ENCODE results near the gene MAP7.

MAP7 gene

DNA sequence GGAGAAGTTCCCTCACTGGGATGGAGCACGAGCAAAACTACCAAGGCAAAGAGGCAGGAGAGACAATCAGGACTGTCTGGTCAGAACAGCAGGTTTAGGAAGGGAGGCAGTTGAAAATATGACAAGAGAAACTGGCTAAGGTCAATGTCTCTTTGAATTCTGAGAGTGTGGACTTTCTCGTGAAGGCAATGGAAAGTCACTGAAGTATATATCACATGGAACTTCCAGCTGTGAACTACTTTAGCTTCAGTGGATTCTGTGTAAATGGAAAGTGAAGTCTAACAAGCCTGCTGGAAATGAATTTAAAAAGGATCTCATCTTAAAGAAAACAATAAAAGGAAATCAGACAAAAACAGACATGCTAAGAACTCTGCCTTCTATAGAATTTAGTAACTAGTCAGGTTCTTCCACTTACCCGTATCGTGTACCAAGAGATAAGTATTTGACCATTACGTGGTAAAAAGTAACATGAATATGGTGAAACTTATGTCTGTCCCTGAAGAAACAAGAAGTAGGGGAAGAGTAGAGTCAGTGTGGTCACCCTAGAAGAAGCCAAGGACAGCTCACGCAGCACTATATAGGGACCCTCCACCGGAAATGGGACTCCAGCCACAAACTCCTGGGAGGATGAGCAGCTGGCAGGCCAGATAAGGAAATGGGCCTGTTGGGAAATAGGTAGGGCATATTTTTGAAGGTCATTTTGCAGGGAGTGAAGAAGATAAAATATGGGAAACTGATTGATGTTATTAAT lies 123.4 kb downstream of the MAP7 start:
- Histone ChIP-seq H3K4me1 (ENCODE audit: control insufficient read depth, insufficient read depth, low read length) (peaks cover 15% of the 10 kb centered on the region), H3K4me3 (ENCODE audit: low read depth, low read length) (no peak overlapping the region), H3K27me3 (ENCODE audit: control insufficient read depth, insufficient read depth, low read length) (no peaks in the 10 kb centered on the region), H3K36me3 (ENCODE audit: control insufficient read depth, insufficient read depth, low read length) (no peaks in the 10 kb centered on the region), H3K9me3 (ENCODE audit: control insufficient read depth, insufficient read depth, low read length) (no peaks in the 10 kb centered on the region), H3K9ac (ENCODE audit: low read depth, low read length) (no peak overlapping the region)

DNA sequence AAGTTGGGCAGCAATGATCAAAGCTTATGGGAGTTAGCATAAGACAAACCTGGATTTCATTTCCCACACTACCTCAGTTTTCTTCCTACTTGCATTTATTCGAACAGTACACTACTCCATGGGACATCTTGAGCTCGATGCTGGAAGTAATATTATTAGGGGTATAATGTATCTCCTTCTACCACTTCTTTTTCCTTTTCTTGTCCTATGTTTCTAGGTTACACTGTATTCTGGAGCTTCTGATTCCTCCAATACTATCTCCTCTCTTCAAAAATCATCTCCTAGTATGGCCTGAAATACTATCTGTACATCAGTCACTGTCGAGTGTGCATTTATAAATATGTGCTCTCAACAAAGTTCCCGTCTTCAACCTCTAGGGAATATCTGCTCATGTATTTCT lies 124.4 kb downstream of the MAP7 start:
- Histone ChIP-seq H3K9ac (ENCODE audit: low read depth, low read length) (no peak overlapping the region), H3K4me3 (ENCODE audit: low read depth, low read length) (no peak overlapping the region), H3K27me3 (ENCODE audit: control insufficient read depth, insufficient read depth, low read length) (no peaks in the 10 kb centered on the region), H3K4me1 (ENCODE audit: control insufficient read depth, insufficient read depth, low read length) (peaks cover 15% of the 10 kb centered on the region), H3K36me3 (ENCODE audit: control insufficient read depth, insufficient read depth, low read length) (peaks cover 3% of the 10 kb centered on the region), H3K9me3 (ENCODE audit: control insufficient read depth, insufficient read depth, low read length) (no peaks in the 10 kb centered on the region)

DNA sequence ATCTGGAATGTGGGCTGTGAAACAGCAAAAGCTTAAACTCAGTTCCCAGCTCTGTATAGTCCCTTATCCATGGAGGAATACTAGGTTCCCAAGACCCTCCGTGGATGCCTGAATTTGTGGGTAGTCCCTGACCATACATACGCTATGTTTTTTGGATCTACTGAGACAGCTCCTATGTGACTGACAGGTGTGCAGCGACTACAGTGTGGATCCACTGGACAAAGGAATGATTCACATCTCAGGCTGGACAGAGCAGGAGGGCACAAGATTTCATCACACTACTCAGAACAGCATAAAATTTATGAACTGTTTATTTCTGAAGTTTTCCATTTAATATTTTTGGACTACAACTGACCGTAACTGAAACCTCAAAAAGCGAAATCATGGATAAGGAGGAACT lies 125.3 kb downstream of the MAP7 start:
- no peak overlapping the region for H3K4me3 ChIP-seq (ENCODE audit: low read depth, low read length)
- H3K9me3 ChIP-seq (ENCODE audit: control insufficient read depth, insufficient read depth, low read length), result no peaks in the 10 kb centered on the region
- H3K9ac ChIP-seq (ENCODE audit: low read depth, low read length), result no peak overlapping the region
- peaks cover 3% of the 10 kb centered on the region for H3K36me3 ChIP-seq (ENCODE audit: control insufficient read depth, insufficient read depth, low read length)
- peaks cover 12% of the 10 kb centered on the region for H3K4me1 ChIP-seq (ENCODE audit: control insufficient read depth, insufficient read depth, low read length)
- no peaks in the 10 kb centered on the region for H3K27me3 ChIP-seq (ENCODE audit: control insufficient read depth, insufficient read depth, low read length)

DNA sequence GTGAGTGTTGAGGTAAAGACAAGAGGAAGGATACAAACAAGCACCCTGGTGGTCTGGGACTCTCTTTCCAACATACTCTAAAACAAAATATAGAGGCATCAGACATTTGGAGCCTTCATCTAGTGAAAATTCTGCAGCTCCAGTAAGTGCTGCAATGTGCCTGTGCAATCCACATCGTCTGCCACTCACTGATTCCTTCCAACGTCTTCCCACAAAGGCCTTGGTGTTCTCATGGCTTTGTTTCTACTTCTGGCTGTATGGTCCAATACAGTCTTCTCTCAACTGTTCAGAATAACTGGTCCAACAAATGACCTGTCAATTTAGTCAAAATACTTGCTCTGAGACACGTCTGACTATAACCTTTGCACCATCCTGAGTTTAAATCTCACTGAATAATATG lies 125.8 kb downstream of the MAP7 start:
- H3K9ac ChIP-seq (ENCODE audit: low read depth, low read length), result no peak overlapping the region
- H3K4me1 ChIP-seq (ENCODE audit: control insufficient read depth, insufficient read depth, low read length), result peaks cover 8% of the 10 kb centered on the region
- H3K27me3 ChIP-seq (ENCODE audit: control insufficient read depth, insufficient read depth, low read length), result no peaks in the 10 kb centered on the region
- no peaks in the 10 kb centered on the region for H3K9me3 ChIP-seq (ENCODE audit: control insufficient read depth, insufficient read depth, low read length)
- H3K36me3 ChIP-seq (ENCODE audit: control insufficient read depth, insufficient read depth, low read length), result peaks cover 3% of the 10 kb centered on the region
- H3K4me3 ChIP-seq (ENCODE audit: low read depth, low read length), result no peak overlapping the region

DNA sequence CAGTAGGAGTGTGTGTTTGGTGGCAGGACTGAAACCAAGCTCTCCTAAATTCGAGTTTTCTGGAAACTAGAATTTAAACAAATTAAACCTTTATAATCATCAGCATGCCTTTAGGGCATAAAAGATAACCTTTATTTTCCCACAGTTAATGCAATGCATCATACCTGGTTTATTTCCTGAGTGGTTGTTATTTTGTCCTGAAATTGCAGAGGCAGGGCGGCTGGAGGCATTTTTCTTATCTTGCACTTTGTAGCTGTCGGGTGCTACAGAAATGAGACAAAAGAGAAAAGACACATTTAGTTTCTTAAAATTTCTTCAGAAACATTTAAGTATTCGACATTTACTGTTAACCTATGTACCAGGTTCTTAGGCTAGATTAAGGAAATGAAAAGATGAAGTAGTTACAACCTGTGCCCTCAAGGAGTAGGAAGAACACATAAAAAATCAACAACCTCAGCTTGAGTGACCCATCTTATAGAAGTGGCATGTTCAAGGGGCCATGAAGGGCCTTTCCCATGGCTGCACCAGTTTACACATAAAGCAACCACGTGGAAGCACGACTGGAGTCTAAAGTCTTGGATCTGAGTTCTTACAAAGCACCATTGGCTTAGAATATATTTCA lies 128.6 kb downstream of the MAP7 start:
- no peak overlapping the region for H3K4me3 ChIP-seq (ENCODE audit: low read depth, low read length)
- H3K36me3 ChIP-seq (ENCODE audit: control insufficient read depth, insufficient read depth, low read length), result peaks cover 3% of the 10 kb centered on the region
- H3K27me3 ChIP-seq (ENCODE audit: control insufficient read depth, insufficient read depth, low read length), result no peaks in the 10 kb centered on the region
- H3K4me1 ChIP-seq (ENCODE audit: control insufficient read depth, insufficient read depth, low read length), result peaks cover 4% of the 10 kb centered on the region
- H3K9me3 ChIP-seq (ENCODE audit: control insufficient read depth, insufficient read depth, low read length), result no peaks in the 10 kb centered on the region
- no peak overlapping the region for H3K9ac ChIP-seq (ENCODE audit: low read depth, low read length)

DNA sequence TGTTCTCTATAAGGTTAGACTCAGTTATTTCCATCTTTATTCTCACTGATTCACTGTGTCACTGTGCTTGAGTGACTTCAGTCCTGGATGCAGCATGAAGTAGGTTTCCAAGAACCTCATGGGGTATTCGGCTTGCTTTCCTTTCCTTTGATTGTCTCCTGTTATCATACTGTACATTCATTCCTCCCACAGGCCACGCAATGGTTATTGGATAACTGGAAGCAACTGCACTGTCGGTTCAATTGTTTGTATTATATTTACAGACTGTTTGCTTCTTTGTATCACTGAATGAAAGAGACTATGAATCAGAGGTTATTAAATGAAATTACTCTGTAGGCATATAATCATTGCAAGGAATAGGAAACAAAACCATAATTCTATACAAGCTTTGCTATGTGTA lies 129.4 kb downstream of the MAP7 start:
- peaks cover 3% of the 10 kb centered on the region for H3K36me3 ChIP-seq (ENCODE audit: control insufficient read depth, insufficient read depth, low read length)
- no peak overlapping the region for H3K9ac ChIP-seq (ENCODE audit: low read depth, low read length)
- no peak overlapping the region for H3K4me3 ChIP-seq (ENCODE audit: low read depth, low read length)
- H3K4me1 ChIP-seq (ENCODE audit: control insufficient read depth, insufficient read depth, low read length), result peaks cover 4% of the 10 kb centered on the region
- no peaks in the 10 kb centered on the region for H3K27me3 ChIP-seq (ENCODE audit: control insufficient read depth, insufficient read depth, low read length)
- H3K9me3 ChIP-seq (ENCODE audit: control insufficient read depth, insufficient read depth, low read length), result no peaks in the 10 kb centered on the region

DNA sequence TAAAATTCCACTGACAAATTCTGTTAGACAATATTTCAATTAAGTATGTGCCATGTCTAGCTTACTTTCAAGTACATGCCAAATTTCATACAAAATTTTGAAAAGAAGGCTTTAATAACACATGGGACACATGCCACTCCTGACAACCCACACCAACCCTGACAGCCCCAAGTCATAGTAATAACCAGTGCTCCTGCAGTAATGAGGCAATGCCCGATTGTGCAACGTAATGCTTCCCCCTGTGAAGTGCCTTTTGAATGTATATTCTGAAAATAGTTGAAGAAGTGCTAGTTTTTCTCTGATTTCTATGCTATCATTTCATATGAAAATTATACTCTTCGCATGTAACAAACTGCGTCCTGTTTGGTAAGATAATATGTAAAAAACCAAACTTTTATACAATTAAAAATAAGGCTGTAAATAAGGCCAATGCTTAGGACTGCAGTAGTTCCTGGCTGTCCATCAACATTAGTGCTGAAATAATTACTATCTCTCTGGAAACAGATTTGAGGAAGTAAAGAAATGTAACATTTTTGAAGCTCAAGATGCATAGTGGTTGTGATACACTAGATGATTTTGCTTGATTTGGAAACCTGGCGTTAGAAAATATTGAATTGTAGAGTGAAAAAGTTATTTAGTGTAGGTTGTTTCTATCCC lies 134.7 kb downstream of the MAP7 start:
- no peaks in the 10 kb centered on the region for H3K9me3 ChIP-seq (ENCODE audit: control insufficient read depth, insufficient read depth, low read length)
- H3K27me3 ChIP-seq (ENCODE audit: control insufficient read depth, insufficient read depth, low read length), result no peaks in the 10 kb centered on the region
- H3K36me3 ChIP-seq (ENCODE audit: control insufficient read depth, insufficient read depth, low read length), result no peaks in the 10 kb centered on the region

DNA sequence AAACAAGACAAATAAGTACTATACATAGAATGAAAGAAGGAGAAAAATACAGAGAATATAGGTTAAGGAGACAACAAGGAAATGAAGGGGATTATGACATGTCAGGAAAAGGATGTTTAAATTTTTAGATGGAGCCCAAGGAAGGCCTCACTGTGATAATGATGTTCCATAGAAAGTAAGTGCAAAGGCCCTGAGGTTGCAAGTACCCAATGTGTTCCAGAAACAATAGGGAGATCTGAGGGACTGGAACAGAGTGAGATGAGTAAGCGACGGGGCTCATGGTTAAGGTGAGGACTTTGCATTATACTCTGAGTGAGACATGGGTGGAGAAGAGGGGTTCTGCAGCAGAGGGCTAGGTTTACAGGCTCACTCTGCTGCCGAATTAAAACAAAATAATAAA lies 137.8 kb downstream of the MAP7 start:
- H3K4me1 ChIP-seq (ENCODE audit: control insufficient read depth, insufficient read depth, low read length), result no peaks in the 10 kb centered on the region
- H3K36me3 ChIP-seq (ENCODE audit: control insufficient read depth, insufficient read depth, low read length), result no peaks in the 10 kb centered on the region
- H3K9me3 ChIP-seq (ENCODE audit: control insufficient read depth, insufficient read depth, low read length), result no peaks in the 10 kb centered on the region
- no peaks in the 10 kb centered on the region for H3K27me3 ChIP-seq (ENCODE audit: control insufficient read depth, insufficient read depth, low read length)
- no peak overlapping the region for H3K4me3 ChIP-seq (ENCODE audit: low read depth, low read length)
- H3K9ac ChIP-seq (ENCODE audit: low read depth, low read length), result no peak overlapping the region

More for the DNA sequence above, 134.7 kb downstream of the MAP7 start:
- H3K4me1 ChIP-seq (ENCODE audit: control insufficient read depth, insufficient read depth, low read length), result no peaks in the 10 kb centered on the region
- no peak overlapping the region for H3K4me3 ChIP-seq (ENCODE audit: low read depth, low read length)
- H3K9ac ChIP-seq (ENCODE audit: low read depth, low read length), result no peak overlapping the region

DNA sequence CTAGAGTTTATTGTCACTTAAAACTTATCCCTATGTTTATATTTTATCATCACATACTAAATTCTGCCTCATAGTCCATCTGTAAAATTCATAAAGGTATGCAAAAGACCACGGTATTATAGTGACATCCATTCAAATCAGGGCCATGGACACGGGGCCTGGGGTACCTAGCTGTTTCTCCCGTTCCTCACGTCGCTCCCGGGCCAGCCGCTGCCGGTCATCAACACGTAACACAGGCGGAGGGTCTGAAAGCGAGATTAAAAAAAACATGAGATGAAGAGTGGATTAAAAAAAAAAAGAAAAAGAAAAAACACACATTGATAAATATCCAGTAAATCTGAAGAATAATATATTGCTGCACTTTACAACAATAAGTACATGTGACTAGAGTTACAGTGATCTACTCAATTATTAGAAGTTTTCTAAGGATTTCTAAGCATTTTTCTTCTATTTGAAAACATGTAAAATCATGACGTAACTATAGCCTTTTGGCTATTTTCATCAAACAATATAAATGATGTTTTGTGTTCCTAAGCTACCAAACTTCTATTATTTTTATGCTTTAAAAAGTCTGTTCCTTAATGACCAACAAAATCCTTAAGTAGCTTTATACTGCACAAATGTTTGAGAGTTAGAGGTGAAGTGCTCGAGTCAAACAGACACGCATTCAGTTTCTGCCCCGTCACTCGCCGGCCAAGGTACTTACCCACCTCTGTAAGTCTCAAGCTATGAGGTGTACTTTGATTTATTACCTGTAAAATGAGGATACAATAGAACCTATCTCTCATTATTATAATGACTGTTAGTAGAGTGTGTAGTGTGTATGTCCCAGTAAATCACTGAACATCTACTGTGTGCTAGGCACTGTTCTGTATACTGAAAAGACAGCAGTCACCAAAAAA lies 138.5 kb downstream of the MAP7 start:
- Histone ChIP-seq H3K4me1 (ENCODE audit: control insufficient read depth, insufficient read depth, low read length) (no peaks in the 10 kb centered on the region), H3K4me3 (ENCODE audit: low read depth, low read length) (no peak overlapping the region), H3K9me3 (ENCODE audit: control insufficient read depth, insufficient read depth, low read length) (no peaks in the 10 kb centered on the region), H3K9ac (ENCODE audit: low read depth, low read length) (no peak overlapping the region), H3K27me3 (ENCODE audit: control insufficient read depth, insufficient read depth, low read length) (no peaks in the 10 kb centered on the region), H3K36me3 (ENCODE audit: control insufficient read depth, insufficient read depth, low read length) (no peaks in the 10 kb centered on the region)

DNA sequence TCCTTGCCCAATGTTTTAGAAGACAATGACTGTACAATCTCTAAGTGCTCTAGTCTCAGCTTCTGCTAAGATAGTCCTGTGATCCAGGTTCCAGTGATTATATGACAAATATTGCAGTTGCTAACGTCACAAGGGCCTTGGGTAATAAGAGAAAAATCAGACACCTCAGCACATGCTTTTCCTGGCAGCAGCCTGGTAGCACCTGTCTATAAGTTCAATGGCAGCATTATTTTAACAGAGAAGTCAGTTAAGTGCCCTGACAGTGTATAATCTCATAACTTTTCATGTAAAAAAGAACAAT lies 139.2 kb downstream of the MAP7 start:
- no peaks in the 10 kb centered on the region for H3K4me1 ChIP-seq (ENCODE audit: control insufficient read depth, insufficient read depth, low read length)
- H3K9me3 ChIP-seq (ENCODE audit: control insufficient read depth, insufficient read depth, low read length), result no peaks in the 10 kb centered on the region
- H3K36me3 ChIP-seq (ENCODE audit: control insufficient read depth, insufficient read depth, low read length), result no peaks in the 10 kb centered on the region
- H3K9ac ChIP-seq (ENCODE audit: low read depth, low read length), result no peak overlapping the region
- no peaks in the 10 kb centered on the region for H3K27me3 ChIP-seq (ENCODE audit: control insufficient read depth, insufficient read depth, low read length)
- H3K4me3 ChIP-seq (ENCODE audit: low read depth, low read length), result no peak overlapping the region

DNA sequence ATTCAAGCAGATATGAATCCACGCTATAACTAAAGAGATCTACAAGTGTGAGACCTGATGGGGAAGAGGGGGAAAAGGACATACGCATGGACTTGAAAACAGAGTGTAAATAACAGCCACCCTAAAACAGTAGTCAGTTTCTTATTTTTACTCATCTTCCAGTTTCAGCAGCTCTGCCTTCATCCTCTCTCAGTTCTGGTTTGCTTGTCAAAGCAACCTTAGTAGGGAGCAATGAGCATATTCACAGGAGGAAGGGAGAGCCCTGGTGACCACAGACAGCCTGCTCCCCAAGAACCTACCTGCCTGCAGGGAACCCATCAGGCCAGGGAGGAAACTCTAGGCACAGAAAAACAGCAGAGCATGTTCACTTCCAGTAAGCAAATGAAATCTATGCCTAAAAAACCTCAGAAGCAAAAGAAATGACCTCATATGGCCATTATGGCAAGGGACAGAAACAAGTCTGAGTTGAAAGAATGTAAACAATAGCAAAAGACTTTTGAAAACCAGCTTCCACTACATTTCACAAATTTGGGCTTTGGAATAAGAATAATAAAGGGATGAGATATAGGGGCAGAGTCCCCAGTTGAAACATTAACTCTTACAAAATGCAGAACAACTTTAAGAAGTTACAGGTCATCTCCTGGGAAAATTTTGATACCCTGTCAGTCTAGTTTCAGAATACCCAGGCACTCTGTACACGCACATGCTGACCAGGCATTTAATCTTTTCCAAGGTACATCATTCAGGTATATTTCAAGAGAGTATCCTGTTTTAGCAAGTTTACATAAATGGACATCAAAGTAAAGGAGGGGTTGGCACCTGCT lies 139.8 kb downstream of the MAP7 start:
- no peaks in the 10 kb centered on the region for H3K9me3 ChIP-seq (ENCODE audit: control insufficient read depth, insufficient read depth, low read length)
- no peak overlapping the region for H3K4me3 ChIP-seq (ENCODE audit: low read depth, low read length)
- no peaks in the 10 kb centered on the region for H3K27me3 ChIP-seq (ENCODE audit: control insufficient read depth, insufficient read depth, low read length)
- no peaks in the 10 kb centered on the region for H3K4me1 ChIP-seq (ENCODE audit: control insufficient read depth, insufficient read depth, low read length)
- no peak overlapping the region for H3K9ac ChIP-seq (ENCODE audit: low read depth, low read length)
- H3K36me3 ChIP-seq (ENCODE audit: control insufficient read depth, insufficient read depth, low read length), result no peaks in the 10 kb centered on the region
